ENCODE results near the gene ZC3H8. TPM values are rescaled to one million over a fixed set of nuclear protein-coding genes. Genes with fewer than 3 reads are reported as not detected.

The ZC3H8 gene
- total RNA-seq, 2 donors from 2014 or later, result 5.2 to 7.2 TPM

- no peaks in the 10 kb centered on the region for H3K9me3 ChIP-seq
- no peaks in the 10 kb centered on the region for H3K36me3 ChIP-seq
- H3K27me3 ChIP-seq, result no peaks in the 10 kb centered on the region
- H3K4me3 ChIP-seq, result no peak overlapping the region
- no peak for TF ChIP-seq CTCF (IDR thresholded peaks at IDR 0.05)
- H3K4me1 ChIP-seq, result no peaks in the 10 kb centered on the region
- H3K27ac ChIP-seq, result no peak overlapping the region
- no peak for DNase-seq (ENCODE audit: low spot score)
These were observed 80.5 kb downstream of the ZC3H8 start for GRCh38 chr2:112174383-112174782.

DNA sequence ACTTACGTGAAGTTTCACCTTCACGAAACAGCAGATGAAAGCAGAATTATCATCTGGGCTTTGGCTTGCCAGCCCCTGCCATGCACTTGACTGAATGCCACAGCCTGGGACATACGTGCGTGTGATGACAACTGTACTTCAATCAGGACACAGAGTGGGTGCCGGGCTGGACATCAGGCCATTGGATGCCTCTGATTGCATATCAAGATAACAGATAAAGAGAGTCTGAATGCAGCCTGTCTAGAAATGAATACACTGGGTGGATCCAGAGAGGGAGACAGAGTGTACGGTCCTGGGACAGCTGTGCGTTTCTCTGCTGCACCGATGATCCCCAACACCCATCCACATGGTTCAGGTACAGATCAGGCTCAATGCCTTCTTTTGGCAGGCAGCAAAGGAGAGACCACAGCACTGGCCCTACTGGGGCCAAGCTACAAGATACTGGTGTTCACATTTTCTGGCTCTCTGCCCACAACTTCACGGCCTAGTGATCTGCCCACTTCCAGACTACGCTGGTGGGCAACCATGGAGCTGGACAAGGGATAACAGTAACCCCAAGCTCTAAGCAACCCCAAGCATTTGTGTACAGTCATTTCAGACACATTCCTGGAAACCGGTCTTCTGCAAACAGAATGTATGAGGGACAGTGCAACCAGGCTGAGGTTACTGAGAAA, 81.1 kb downstream of the ZC3H8 start:
- H3K27me3 ChIP-seq, result no peaks in the 10 kb centered on the region
- no peak overlapping the region for H3K4me3 ChIP-seq

DNA sequence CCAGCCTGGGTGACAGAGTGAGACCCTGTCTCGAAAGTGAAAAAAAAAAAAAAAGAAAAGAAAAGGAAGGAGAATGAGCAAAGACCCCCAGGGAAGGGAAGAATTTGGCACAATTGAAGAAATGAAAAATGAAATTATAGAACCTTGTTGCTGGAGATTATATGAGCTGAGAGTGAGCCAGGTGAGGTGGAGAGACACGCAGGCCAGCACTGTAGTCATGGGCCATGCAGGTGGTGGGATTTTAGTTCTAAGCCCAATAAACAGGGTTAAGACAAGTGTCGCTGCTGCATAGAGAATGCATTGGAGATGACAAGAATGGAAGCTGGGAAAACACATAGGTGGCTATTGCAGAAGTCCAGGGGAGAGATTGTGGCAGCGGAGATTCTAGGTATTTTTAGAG, 84.3 kb downstream of the ZC3H8 start:
- TF ChIP-seq CTCF (IDR thresholded peaks at IDR 0.05), result no peak
- Histone ChIP-seq H3K9me3 (no peaks in the 10 kb centered on the region), H3K27ac (no peak overlapping the region), H3K27me3 (no peaks in the 10 kb centered on the region), H3K36me3 (no peaks in the 10 kb centered on the region), H3K4me1 (no peaks in the 10 kb centered on the region), H3K4me3 (no peak overlapping the region)
- no peak for DNase-seq (ENCODE audit: low spot score)

More for the DNA sequence above, 81.1 kb downstream of the ZC3H8 start:
- no peaks in the 10 kb centered on the region for H3K9me3 ChIP-seq
- no peaks in the 10 kb centered on the region for H3K36me3 ChIP-seq
- no peak overlapping the region for H3K27ac ChIP-seq
- no peak for TF ChIP-seq CTCF (IDR thresholded peaks at IDR 0.05)
- DNase-seq (ENCODE audit: low spot score), result no peak
- H3K4me1 ChIP-seq, result no peaks in the 10 kb centered on the region

DNA sequence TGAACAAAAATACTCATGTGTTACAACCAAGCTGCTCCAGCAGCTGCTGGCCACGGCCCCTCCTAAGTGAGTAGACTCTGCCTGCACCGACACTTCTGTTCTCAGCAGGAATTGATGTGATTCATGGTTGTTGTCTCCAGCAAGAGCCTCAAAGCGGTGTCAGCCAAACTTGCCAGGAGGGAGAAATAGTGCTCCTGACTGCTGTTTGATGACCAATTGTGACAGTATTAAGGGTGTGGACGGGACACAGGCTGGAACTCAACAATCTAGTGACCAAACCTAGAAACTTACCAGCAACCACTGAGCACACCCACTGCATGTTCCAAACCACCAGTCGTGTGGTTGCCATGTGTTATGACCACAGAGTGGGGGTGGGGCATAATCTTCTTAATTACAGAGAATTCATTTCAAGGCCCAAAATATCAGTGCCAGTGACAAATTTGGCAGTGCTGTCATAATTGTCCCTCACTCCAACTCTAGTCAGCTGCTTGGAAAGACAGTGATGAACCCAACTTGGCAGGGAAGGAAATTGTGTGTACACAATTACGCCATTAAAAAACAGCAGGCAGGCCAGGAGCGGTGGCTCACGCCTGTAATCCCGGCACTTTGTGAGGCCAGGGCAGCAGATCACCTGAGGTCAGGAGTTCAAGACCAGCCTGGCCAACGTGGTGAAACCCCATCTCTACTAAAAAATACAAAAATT, 86.3 kb downstream of the ZC3H8 start:
- Histone ChIP-seq H3K27ac (no peak overlapping the region), H3K4me3 (no peak overlapping the region), H3K27me3 (no peaks in the 10 kb centered on the region), H3K36me3 (no peaks in the 10 kb centered on the region), H3K9me3 (no peaks in the 10 kb centered on the region), H3K4me1 (no peaks in the 10 kb centered on the region)
- TF ChIP-seq CTCF (IDR thresholded peaks at IDR 0.05), result no peak
- no peak for DNase-seq (ENCODE audit: low spot score)

DNA sequence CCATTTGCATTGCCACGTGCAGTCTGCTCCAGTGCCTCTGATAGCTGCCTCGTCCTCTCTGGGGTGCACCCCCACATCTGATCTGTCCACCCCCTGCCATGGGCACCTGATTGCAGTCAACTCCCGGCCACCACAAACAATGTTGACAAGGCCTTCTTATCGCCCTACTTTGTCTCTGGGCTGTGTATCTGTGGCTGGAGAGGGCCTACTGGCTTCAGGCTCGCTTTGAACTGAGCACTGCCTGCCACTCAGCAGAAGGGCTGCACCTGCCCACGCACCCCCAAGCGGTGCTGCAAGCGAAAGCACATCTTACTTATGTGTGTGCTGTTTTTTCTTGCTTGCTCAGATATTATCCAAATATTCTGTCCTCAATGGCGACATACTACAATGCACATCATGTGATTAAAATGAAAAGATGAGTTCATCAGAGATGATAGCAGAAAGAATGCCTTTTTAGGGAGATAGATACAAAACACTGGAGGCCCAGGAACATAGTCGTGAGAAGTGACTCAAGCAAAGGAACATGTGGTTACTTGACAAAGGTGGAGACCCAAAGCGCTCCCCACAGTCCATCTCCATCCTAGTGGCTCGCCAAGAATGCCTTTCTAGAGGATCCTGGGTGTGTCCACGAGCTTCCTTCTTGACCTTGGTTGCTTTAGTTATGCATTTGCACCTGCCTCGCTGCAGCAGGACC, 87.9 kb downstream of the ZC3H8 start:
- no peak for DNase-seq (ENCODE audit: low spot score)
- no peak overlapping the region for H3K27ac ChIP-seq
- TF ChIP-seq CTCF (IDR thresholded peaks at IDR 0.05), result no peak
- no peaks in the 10 kb centered on the region for H3K4me1 ChIP-seq
- no peaks in the 10 kb centered on the region for H3K27me3 ChIP-seq
- no peaks in the 10 kb centered on the region for H3K36me3 ChIP-seq
- no peaks in the 10 kb centered on the region for H3K9me3 ChIP-seq
- no peak overlapping the region for H3K4me3 ChIP-seq
